NCI-H146 treated with DMSO at 0.1 percent for 48 hours (cell line): ENCODE results near the gene ITGAL.
"Not testable (repeated sequence)": the region's sequence is repeated elsewhere in the genome, so short reads cannot be mapped to it uniquely, and the experiment has no call there.

Experiments
- DNase-seq: peaks from one replicate; lab custom pipeline; 2025; ENCODE audit not compliant: unreplicated experiment; lab: John Stamatoyannopoulos, UW

ITGAL gene

DNA sequence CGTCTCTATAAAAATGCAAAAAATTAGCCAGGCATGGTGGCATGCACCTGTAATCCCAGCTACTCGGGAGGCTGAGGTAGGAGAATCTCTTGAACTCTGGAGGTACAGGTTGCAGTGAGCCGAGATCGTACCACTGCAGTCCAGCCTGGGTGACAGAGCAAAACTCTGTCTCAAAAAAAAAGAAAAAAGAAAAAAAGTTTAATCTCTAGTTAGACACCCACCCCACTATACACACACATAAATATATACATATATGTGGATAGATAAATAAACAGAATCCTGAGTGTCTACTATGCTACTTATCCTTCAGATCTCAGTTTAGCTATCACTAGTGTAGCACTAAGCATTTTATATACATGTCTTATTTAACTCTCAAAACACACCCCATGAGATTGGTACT is 18.7 kb downstream of the ITGAL start:
- DNase-seq: no peak

GRCh38 chr16:30491744-30492308 is 19.3 kb downstream of the ITGAL start:
- no peak for DNase-seq

- no peak for DNase-seq
These were observed 21.5 kb downstream of the ITGAL start for GRCh38 chr16:30493941-30494488.

DNA sequence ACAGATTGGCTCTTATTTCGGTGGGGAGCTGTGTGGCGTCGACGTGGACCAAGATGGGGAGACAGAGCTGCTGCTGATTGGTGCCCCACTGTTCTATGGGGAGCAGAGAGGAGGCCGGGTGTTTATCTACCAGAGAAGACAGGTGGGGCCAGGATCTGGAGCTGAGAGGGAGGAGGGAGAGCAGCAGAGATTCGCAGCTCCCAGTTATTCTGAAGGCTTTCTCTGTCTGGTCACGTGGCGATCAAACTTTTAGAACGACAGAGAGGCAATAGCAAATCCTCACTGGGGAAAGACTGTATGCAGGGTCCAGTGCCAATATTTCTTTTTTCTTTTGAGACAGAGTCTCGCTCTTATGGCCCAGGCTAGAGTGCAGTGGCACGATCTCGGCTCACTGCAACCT is 22.2 kb downstream of the ITGAL start:
- peak; percentile 27 for DNase-seq

DNA sequence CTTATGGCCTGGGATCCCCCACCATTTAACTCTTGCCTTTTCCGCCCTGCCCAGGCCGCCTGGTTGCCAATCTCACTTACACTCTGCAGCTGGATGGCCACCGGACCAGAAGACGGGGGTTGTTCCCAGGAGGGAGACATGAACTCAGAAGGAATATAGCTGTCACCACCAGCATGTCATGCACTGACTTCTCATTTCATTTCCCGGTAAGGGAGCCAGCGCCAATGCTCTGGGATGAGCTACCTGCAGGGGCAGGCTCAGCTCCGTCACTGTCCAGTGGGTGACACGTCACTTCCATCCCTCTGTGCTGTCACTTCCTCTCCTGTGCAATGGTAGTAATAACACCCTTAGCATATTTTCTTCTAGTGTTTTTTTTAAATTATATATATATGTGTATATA is 26.7 kb downstream of the ITGAL start:
- no peak for DNase-seq

DNA sequence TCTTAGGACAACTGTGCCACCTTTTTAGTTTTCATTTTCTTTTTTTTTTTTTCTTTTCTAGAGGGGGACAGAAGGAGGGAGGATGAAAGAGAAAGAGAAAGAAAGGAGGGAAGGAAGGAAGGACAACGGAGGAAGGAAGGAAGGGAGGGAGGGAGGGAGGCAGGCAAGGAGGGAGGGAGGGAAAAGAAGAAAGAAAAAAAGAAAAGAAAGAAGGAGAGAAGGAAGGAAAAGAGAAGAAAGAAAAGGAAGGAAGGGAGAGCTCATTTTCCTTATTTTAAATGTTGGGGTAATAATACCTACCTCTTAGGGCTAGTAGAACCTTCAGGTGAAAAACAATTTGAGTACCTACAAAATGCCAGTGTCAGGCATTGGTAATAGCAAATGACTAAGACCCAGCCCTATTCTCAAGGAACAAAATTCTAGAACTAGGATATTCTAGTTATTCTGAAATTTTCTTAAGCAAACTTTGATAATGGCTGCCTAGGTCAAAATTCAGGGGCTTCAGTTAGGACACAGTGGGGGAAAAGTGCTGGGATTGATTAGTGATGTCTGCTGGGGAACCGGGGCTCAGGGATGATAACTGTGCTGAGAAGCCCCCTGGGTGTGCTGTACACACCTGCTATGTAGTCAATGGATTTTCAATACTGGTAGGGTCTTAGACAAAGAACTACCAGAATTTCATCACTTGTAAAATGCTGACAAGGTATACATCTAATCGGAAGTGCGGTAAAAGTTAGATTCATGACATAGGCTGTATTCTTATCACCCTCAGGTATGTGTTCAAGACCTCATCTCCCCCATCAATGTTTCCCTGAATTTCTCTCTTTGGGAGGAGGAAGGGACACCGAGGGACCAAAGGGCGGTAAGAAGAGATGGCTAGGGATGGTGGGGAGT is 31.1 kb downstream of the ITGAL start:
- no peak for DNase-seq

DNA sequence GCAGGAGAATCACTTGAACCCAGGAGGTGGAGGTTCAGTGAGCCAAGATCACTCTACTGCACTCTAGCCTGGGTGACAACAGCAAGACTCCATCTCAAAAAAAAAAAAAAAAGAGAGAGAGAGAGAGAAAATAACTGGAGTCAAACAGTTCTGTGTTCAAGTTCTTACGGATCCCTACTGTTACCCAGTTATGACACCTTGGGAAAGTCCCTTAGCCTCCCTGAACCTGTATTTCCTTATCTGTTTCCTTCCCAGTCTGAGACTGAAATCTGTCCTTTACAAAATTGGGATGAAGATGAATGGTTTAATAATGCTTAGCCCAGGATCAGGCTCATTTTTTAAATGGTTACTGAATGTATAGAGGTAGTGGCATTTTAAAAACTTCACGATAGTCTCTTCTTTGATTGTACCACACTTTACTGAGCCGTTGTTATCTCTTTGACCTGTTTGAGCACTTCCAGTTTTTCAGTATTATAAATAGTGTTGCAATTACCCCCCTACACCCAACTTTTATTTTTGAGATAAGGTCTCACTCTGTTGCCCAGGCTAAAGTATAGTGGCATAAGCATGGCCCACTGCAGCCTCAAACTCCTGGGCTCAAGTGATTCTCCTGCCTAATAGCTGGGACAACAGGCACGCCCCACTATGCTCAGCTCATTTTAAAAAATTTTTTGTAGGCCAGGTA is 36.7 kb downstream of the ITGAL start:
- no peak for DNase-seq

DNA sequence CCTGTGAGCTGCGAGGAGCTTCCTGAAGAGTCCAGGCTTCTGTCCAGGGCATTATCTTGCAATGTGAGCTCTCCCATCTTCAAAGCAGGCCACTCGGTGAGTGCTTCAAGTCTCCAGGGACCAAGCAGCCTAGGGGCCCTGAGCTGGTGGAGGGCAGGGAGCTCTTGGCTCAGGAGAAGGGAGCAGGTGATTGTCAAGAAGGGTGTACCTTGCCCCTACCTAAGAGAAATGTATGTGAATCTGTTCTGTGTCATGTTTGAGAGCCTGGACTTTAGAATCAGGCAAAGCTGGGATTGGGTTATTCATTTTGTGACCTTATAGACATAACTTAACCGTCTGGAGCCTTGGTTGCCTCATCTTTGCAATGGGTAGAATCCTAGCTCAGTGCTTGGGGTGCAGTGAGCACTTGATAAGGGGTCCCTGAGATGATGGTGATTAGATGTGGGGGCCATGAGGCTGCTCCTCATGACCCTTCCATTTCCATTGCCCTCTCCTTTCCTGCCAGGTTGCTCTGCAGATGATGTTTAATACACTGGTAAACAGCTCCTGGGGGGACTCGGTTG is 37.9 kb downstream of the ITGAL start:
- DNase-seq: no peak

- DNase-seq: no peak
These were observed 39.0 kb downstream of the ITGAL start for GRCh38 chr16:30511509-30511908.

GRCh38 chr16:30515275-30515674 is 42.7 kb downstream of the ITGAL start:
- DNase-seq: no peak

- DNase-seq: no peak
These were observed 46.0 kb downstream of the ITGAL start for GRCh38 chr16:30518552-30518951.

DNA sequence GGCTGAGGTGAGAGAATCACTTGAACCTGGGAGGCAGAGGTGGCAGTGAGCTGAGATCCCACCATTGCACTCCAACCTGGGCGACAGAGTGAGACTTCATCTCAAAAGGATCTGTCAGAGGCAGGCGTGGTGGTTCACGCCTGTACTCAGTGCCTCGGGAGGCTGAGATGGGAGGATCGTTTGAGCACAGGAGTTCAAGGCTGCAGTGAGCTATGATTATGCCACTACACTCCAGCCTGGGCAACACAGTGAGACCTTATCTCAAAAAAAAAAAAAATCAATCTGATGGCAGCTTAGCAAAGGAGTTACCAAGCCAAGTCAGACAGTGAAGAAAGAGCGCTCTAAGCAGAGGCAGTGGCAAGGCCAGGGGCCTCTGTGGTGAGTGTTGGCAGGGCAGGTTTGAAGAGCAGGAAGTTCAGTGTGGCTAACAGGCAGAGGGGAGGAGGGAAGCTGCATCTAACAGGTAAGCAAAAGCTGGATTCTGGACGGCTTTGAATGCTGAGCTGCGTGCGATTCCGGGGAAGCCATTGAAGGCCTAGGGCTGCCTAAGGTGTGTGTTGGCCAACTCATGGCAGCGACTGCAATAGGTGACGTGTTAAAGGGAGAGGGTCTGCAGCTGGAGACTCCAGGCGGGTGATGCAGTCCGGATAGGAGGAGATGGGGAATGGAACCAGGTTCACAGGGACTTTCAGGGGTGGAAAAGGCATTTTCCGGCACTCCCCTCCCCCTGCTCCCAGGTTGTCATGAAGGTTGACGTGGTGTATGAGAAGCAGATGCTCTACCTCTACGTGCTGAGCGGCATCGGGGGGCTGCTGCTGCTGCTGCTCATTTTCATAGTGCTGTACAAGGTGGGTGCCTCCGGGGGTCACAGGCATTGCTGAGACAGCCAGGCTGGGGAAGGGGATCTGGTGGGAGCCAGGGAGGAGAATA is 46.8 kb downstream of the ITGAL start:
- no peak for DNase-seq

GRCh38 chr16:30521476-30521872 is 48.9 kb downstream of the ITGAL start:
- no peak for DNase-seq

DNA sequence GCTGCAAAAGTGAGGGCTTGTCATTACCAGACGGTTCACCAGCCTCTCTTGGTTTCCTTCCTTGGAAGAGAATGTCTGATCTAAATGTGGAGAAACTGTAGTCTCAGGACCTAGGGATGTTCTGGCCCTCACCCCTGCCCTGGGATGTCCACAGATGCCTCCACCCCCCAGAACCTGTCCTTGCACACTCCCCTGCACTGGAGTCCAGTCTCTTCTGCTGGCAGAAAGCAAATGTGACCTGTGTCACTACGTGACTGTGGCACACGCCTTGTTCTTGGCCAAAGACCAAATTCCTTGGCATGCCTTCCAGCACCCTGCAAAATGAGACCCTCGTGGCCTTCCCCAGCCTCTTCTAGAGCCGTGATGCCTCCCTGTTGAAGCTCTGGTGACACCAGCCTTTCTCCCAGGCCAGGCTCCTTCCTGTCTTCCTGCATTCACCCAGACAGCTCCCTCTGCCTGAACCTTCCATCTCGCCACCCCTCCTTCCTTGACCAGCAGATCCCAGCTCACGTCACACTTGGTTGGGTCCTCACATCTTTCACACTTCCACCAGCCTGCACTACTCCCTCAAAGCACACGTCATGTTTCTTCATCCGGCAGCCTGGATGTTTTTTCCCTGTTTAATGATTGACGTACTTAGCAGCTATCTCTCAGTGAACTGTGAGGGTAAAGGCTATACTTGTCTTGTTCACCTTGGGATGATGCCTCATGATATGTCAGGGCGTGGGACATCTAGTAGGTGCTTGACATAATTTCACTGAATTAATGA is 49.5 kb downstream of the ITGAL start:
- no peak for DNase-seq

- DNase-seq: not testable (repeated sequence)
These were observed 50.3 kb downstream of the ITGAL start for GRCh38 chr16:30522702-30523463.

- no peak for DNase-seq
These were observed 51.4 kb downstream of the ITGAL start for GRCh38 chr16:30523768-30524574.

- no peak for DNase-seq
These were observed 52.3 kb downstream of the ITGAL start for GRCh38 chr16:30524575-30525568.
